Neural progenitor cell (in vitro differentiated cells): ENCODE results near the gene FBXO34. TPM values are rescaled to one million over a fixed set of nuclear protein-coding genes. Genes with fewer than 3 reads are reported as not detected.

Experiments
- DNase-seq: peaks from one replicate; pipeline ENCODE4 v3.0.0-alpha.2; 2016; ENCODE audit warnings: low spot score
- H2AFZ ChIP-seq: fragments of 200-600 bp; sonication (generic); replicated peaks from 2 replicates; pipeline ENCODE4 v1.6.1; 2016; ENCODE audit warnings: antibody characterized with exemption
- H3F3A ChIP-seq: fragments of 200-600 bp; sonication (generic); 2 replicates; pipeline ENCODE4 v1.6.1; 2016; ENCODE audit warnings: antibody characterized with exemption, low read depth
- H3K27ac ChIP-seq: fragments of 200-600 bp; sonication (generic); 2 replicates; pipeline ENCODE4 v1.5.1; 2016; ENCODE audit warnings: mild to moderate bottlenecking
- H3K27me3 ChIP-seq: fragments of 200-600 bp; sonication (generic); 2 replicates; pipeline ENCODE4 v1.6.1; 2016; ENCODE audit warnings: mild to moderate bottlenecking, moderate library complexity
- H3K36me3 ChIP-seq: fragments of 200-600 bp; sonication (generic); 2 replicates; pipeline ENCODE4 v1.5.1; 2016
- H3K4me1 ChIP-seq: fragments of 200-600 bp; sonication (generic); 2 replicates; pipeline ENCODE4 v1.6.1; 2016; ENCODE audit warnings: mixed run types
- H3K4me2 ChIP-seq: fragments of 200-600 bp; sonication (generic); 2 replicates; pipeline ENCODE4 v1.6.1; 2016
- H3K4me3 ChIP-seq: fragments of 200-600 bp; sonication (generic); 2 replicates; pipeline ENCODE4 v1.5.1; 2016
- H3K79me2 ChIP-seq: fragments of 200-600 bp; sonication (generic); 2 replicates; pipeline ENCODE4 v1.6.1; 2016; ENCODE audit warnings: low read depth
- H3K9ac ChIP-seq: fragments of 200-600 bp; sonication (generic); 2 replicates; pipeline ENCODE4 v1.6.1; 2016
- H3K9me3 ChIP-seq: fragments of 200-600 bp; sonication (generic); 2 replicates; pipeline ENCODE4 v1.5.1; 2016; ENCODE audit warnings: low read depth
- H4K20me1 ChIP-seq: fragments of 200-600 bp; sonication (generic); 2 replicates; pipeline ENCODE4 v1.6.1; 2016; ENCODE audit warnings: low read depth
- H3K27ac Mint-ChIP-seq: 3 replicates; pipeline ENCODE4 v1.8.0; 2021; ENCODE audit warnings: mixed read lengths
- H3K27me3 Mint-ChIP-seq: 2 replicates; pipeline ENCODE4 v1.8.0; 2022; ENCODE audit warnings: low read depth, mild to moderate bottlenecking, inconsistent platforms, moderate library complexity, mixed read lengths; ENCODE audit not compliant: insufficient read depth
- H3K36me3 Mint-ChIP-seq: 3 replicates; pipeline ENCODE4 v1.8.0; 2021; ENCODE audit warnings: mixed read lengths
- H3K4me1 Mint-ChIP-seq: 3 replicates; pipeline ENCODE4 v1.8.0; 2021; ENCODE audit warnings: mixed read lengths
- H3K4me3 Mint-ChIP-seq: 3 replicates; pipeline ENCODE4 v1.8.0; 2021; ENCODE audit warnings: mild to moderate bottlenecking, moderate library complexity, mixed read lengths
- H3K9me3 Mint-ChIP-seq: 3 replicates; pipeline ENCODE4 v1.8.0; 2020; ENCODE audit warnings: mixed read lengths
- CTCF ChIP-seq: fragments of 200-600 bp; sonication (generic); IDR thresholded peaks from 2 replicates; pipeline ENCODE4 v1.5.1; 2017; ENCODE audit warnings: antibody characterized with exemption, mild to moderate bottlenecking
- EZH2 ChIP-seq: fragments of 200-600 bp; sonication (generic); IDR thresholded peaks from 2 replicates; pipeline ENCODE4 v1.6.1; 2017; ENCODE audit warnings: antibody characterized with exemption, mild to moderate bottlenecking, moderate library complexity
- EZH2phosphoT487 ChIP-seq: fragments of 200-600 bp; sonication (generic); IDR thresholded peaks from 2 replicates; pipeline ENCODE4 v1.6.1; 2017; ENCODE audit warnings: antibody characterized with exemption
- total RNA-seq: library from RNA; depleted of rRNA; stranded (reverse); fragments of >200 nt; gene quantifications from 2 replicates; pipeline ENCODE4 v1.2.3, GENCODE V29; 2015; ENCODE audit warnings: low replicate concordance

The FBXO34 gene
- total RNA-seq, 1 donor from 2014 or later: 23.2 TPM

GRCh38 chr14:55383541-55384140 is 112.4 kb downstream of the FBXO34 start:
- no peaks in the 10 kb centered on the region for H3K27me3 ChIP-seq
- H3K4me1 Mint-ChIP-seq: peaks cover 2% of the 10 kb centered on the region
- H3K36me3 Mint-ChIP-seq: peaks cover 14% of the 10 kb centered on the region
- no peaks in the 10 kb centered on the region for H3K79me2 ChIP-seq
- H3F3A ChIP-seq: no peaks in the 10 kb centered on the region
- no peak for TF ChIP-seq CTCF
- TF ChIP-seq EZH2phosphoT487: no peak
- TF ChIP-seq EZH2: no peak
- no peaks in the 10 kb centered on the region for H3K36me3 ChIP-seq
- H3K4me3 ChIP-seq: no peak overlapping the region
- no peaks in the 10 kb centered on the region for H3K9me3 ChIP-seq
- H3K9ac ChIP-seq: no peak overlapping the region
- H3K4me3 Mint-ChIP-seq: no peak overlapping the region
- H3K27ac ChIP-seq: no peak overlapping the region
- peaks cover 2% of the 10 kb centered on the region for H3K27me3 Mint-ChIP-seq
- no peak for DNase-seq
- no peaks in the 10 kb centered on the region for H3K4me1 ChIP-seq
- H3K27ac Mint-ChIP-seq: no peak overlapping the region
- no peak overlapping the region for H2AFZ ChIP-seq
- no peaks in the 10 kb centered on the region for H3K9me3 Mint-ChIP-seq
- no peak overlapping the region for H3K4me2 ChIP-seq
- H4K20me1 ChIP-seq: no peaks in the 10 kb centered on the region

GRCh38 chr14:55384536-55384935 is 113.3 kb downstream of the FBXO34 start:
- TF ChIP-seq CTCF (no peak), EZH2 (no peak), EZH2phosphoT487 (no peak)
- H3K27me3 Mint-ChIP-seq: peaks cover 2% of the 10 kb centered on the region
- H3K9ac ChIP-seq: no peak overlapping the region
- no peak for DNase-seq
- H3K4me3 Mint-ChIP-seq: no peak overlapping the region
- no peak overlapping the region for H3K27ac Mint-ChIP-seq
- H3K4me1 Mint-ChIP-seq: peaks cover 2% of the 10 kb centered on the region
- H3K36me3 ChIP-seq: no peaks in the 10 kb centered on the region
- no peaks in the 10 kb centered on the region for H3K4me1 ChIP-seq
- H3K27ac ChIP-seq: no peak overlapping the region
- no peak overlapping the region for H3K4me3 ChIP-seq
- H3K36me3 Mint-ChIP-seq: peaks cover 17% of the 10 kb centered on the region
- H3K79me2 ChIP-seq: no peaks in the 10 kb centered on the region
- no peaks in the 10 kb centered on the region for H3K27me3 ChIP-seq
- H4K20me1 ChIP-seq: no peaks in the 10 kb centered on the region
- H2AFZ ChIP-seq: no peak overlapping the region
- no peaks in the 10 kb centered on the region for H3K9me3 Mint-ChIP-seq
- no peak overlapping the region for H3K4me2 ChIP-seq
- no peaks in the 10 kb centered on the region for H3F3A ChIP-seq
- H3K9me3 ChIP-seq: no peaks in the 10 kb centered on the region

- Mint-ChIP-seq H3K27ac (no peak overlapping the region), H3K4me3 (no peak overlapping the region), H3K4me1 (peaks cover 2% of the 10 kb centered on the region), H3K27me3 (peaks cover 2% of the 10 kb centered on the region), H3K9me3 (no peaks in the 10 kb centered on the region), H3K36me3 (peaks cover 17% of the 10 kb centered on the region)
- Histone ChIP-seq H3K79me2 (no peaks in the 10 kb centered on the region), H3F3A (no peaks in the 10 kb centered on the region), H4K20me1 (no peaks in the 10 kb centered on the region), H3K36me3 (no peaks in the 10 kb centered on the region), H3K4me2 (no peak overlapping the region), H3K4me3 (no peak overlapping the region), H3K4me1 (no peaks in the 10 kb centered on the region), H3K9ac (no peak overlapping the region), H3K9me3 (no peaks in the 10 kb centered on the region), H3K27me3 (no peaks in the 10 kb centered on the region), H3K27ac (no peak overlapping the region), H2AFZ (no peak overlapping the region)
- no peak for TF ChIP-seq EZH2phosphoT487
- no peak for TF ChIP-seq CTCF
- no peak for TF ChIP-seq EZH2
- DNase-seq: peak; percentile 7
Measured at GRCh38 chr14:55386037-55386808, 115.0 kb downstream of the FBXO34 start.
